Stimulated activated CD4-positive, alpha-beta T cell treated with anti-CD3 and anti-CD28 coated beads, Interleukin-12 subunit alpha, Interleukin-12 subunit beta, amount 100 ng/mL, for 4 hours (primary cell): ENCODE results near the gene ARRDC1.
"Not testable (repeated sequence)": the region's sequence is repeated elsewhere in the genome, so short reads cannot be mapped to it uniquely, and the experiment has no call there.

Experiments
- DNase-seq: peaks from one replicate; pipeline ENCODE4 v3.0.0-alpha.2; 2020

ARRDC1 gene, protein sequence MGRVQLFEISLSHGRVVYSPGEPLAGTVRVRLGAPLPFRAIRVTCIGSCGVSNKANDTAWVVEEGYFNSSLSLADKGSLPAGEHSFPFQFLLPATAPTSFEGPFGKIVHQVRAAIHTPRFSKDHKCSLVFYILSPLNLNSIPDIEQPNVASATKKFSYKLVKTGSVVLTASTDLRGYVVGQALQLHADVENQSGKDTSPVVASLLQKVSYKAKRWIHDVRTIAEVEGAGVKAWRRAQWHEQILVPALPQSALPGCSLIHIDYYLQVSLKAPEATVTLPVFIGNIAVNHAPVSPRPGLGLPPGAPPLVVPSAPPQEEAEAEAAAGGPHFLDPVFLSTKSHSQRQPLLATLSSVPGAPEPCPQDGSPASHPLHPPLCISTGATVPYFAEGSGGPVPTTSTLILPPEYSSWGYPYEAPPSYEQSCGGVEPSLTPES

DNA sequence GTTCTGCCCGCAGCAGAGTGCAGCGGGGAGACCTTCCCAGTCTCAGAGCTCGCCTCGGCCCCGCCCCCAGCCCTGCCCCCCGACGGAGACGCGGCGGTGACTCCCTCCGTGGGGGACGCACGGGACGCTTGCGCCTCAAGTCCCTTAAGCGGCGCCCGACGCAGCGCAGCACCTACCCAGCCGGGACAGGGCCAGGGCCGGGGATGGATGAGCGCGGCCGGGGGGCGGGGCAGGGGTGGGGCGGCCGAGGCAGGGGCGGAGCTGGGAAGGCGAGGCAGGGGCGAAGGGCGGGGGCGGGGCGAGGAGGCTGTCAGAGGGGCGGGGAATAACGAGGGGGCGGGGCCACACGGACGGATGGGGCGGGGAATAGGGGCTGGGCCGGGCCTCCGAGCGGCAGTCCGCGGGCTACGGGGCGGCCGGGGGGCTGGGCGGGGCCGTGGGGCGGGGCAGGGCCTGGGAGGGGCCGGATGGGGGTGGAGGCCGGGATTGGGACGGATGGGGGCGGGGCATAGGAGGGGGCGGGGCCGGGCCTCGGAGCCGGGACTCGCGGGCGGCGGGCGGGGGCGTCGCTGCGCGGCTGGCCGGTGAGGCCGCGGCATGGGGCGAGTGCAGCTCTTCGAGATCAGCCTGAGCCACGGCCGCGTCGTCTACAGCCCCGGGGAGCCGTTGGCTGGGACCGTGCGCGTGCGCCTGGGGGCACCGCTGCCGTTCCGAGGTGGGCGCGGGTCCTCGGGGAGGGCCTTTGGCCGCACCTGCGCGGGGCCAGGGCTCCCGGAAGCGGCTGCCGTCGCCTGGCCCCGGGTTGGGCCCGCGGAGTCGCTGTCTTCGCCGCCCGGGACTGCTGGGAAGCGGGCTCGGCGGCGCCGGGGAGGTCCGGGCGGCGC lies at the start of gene ARRDC1:
Gene ARRDC1, plus strand, starts transcription at position 566 of the 884 bp plus-strand sequence. Its CDS starts 32 bp downstream, at position 598.
- peak; percentile 94 for DNase-seq

DNA sequence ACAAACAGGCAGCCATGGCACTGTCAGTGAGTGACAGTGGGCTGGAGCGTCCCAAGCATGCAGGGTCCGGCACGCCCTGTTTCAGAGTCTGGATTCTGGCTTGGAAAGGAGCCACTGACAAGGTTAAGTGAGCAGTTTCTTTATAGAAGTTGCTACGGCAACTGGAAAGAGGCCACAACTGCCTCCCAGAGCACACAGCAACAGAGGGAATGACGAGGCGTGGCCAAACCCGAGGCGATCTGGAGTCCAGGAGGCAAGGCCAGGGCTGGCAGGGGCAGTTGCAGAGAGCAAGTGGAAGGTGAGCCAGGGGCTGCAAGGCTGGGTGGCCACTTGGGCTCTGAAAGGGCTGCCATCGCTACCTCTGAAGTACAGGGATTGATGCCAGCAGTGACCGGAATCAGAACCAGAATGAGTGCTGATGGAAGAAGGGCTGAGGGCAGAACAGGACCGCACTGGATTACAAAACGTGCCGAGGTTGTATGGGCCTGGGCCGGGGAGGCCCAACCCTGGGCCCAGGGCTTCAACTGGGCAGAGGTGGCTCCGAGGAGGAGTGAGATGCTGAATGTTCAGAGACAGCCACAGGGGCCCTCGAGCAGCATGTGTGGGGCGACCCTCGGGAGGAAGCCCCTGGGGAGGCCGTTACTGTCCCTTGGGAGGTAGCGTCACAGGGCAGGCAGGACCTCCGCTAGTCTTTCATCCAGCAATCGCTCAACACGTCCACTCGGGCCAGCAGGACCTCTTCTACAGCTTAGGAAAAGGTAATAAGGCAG lies 49.2 kb upstream of the ARRDC1 start:
- DNase-seq, result no peak

DNA sequence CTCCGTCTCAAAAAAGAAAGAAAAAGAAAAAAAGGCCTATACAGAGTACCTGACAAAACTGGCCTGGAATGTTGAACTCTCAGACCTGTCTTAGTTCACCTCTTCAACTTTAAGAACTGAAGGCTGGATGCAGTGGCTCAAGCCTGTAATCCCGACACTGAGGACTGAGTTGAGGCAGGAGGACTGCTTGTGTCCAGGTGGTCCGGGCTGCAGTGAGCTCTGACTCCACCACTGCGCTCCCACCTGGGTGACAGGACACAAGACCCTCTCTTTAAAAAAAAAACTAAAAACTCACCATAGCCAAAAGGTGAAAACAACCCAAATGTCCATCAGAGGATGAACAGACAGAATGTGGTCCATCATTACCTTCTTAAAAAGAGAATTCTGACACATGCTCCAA lies 47.4 kb upstream of the ARRDC1 start:
- no peak for DNase-seq

DNA sequence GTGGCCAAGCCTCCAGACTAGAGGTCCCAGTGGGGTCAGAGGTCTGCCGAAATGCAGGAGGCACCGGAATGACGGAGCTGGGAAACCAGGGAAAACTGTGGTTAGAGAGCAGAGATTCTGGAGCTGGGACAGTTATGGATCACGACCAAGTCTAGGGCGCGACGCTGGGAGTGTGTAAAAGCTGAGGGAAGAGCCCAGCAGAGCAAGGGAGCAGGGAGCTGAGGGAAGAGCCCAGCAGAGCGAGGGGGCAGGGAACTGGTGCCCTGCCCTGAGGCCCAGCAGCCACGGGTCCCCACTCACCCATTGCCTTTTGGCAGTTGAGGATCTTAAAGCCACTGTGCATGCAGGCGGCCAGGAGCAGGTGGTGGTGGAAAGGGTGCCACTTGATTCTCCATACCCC lies 41.4 kb upstream of the ARRDC1 start:
- DNase-seq, result no peak

DNA sequence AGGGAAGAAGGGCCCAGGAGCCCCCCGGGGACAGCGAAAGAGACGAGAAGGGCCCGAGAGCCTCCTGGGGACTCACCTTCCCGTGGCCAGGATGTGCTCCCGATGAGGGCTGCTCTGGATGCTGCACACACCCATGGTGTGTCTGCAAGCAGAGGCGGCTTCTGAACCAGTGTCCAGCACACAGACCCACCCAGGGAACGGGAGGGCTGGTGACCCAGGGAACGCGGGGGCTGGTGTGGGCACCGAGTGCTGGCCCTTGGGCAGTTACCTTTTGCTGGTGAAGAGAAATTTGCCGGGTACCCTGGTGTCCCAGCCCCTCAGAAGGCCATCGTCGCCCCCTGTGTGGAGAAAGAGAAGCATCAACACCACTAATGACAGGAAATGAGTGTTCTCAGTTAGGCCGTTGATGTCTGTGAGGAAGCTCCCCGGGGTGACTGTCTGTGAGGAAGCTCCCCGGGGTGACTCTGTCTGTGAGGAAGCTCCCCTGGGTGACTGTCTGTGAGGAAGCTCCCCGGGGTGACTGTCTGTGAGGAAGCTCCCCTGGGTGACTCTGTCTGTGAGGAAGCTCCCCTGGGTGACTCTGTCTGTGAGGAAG lies 40.6 kb upstream of the ARRDC1 start:
- DNase-seq, result no peak

DNA sequence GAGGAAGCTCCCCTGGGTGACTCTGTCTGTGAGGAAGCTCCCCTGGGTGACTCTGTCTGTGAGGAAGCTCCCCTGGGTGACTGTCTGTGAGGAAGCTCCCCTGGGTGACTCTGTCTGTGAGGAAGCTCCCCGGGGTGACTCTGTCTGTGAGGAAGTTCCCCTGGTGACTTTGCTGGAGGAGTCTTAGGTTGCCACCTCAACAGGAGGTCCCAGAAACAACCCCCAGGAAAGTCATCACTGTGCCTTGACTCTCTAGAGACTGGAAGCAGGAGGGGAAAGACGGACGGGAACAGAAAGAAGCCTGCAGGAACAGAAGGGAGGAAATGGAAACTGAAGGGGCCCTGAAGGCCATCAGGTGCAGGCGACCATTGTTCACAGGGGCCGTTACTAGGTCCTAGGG lies 37.0 kb upstream of the ARRDC1 start:
- not testable (repeated sequence) for DNase-seq

DNA sequence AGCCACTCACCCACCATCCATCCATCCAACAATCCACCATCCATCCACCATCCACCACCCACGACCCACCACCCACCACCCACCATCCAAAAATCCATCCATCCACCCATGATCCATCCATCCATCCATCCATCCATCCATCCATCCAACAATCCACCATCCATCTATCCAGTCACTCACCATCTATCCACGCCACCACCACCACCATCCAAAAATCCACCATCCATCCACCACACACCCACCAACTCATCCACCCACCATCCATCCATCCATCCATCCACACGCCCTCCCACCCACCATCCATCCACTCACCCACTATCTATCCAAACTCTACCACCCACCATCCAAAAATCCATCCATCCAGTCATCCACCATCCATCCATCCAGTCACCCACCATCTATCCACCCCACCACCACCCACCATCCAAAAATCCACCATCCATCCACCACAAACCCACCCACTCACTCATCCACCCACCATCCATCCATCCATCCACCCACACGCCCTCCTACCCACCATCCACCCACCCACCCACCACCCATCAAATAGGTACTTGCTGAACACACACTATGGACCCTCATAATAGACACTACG lies 35.8 kb upstream of the ARRDC1 start:
- no peak for DNase-seq

DNA sequence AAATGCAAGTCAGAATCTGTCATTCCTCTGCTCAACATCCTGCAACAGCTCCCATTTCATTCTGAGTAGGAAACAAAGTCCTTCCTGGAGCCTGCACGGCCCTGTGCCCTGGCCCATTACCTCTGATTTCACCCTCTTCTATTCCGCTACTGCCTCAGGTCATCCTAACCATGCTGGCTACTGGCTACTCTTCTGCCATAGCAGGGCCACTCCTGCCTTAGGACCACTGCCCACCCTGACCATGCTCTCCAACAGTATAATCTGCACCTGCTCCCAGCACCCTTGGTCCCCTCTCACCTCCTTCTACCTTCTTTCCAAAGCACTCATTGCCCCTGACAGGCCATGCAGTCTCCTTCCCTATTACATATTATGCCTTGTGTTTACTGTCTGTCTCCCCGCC lies 34.9 kb upstream of the ARRDC1 start:
- no peak for DNase-seq

DNA sequence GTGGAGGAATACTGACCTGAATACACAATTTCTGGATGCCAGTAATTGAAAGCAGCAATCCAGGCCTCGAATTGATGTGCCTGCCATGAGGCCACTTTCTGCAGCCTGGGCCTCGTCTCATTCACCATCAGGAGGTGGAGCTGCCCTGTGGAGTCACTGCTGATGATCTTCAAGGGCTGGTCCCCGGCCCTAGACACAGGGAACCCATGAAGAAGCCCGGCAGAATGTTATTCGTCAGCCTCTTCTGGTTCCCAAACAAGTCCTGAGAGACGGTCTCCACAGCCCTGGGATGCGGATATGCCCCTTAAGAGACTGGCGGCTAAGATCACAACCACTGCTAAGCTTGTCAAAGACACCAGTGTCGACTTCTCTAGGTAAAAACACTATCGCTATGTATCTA lies 31.3 kb upstream of the ARRDC1 start:
- no peak for DNase-seq

DNA sequence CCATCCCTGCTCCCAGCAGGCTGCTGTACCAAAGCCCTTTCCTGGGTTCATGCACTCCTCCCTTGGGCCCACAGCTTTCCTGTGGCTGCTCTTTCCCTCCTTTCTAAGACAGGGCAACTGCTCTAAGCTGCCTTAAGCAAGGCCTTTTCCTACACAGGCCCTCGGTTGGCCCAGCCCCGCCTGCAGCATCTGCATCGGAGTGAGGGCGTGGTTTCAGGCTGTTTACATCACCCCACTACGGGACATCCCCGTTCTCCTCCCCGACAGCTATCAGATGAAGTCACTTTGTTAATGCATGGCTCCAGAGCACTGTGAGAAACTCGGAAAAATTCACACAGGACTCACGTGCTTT lies 30.1 kb upstream of the ARRDC1 start:
- DNase-seq, result no peak

DNA sequence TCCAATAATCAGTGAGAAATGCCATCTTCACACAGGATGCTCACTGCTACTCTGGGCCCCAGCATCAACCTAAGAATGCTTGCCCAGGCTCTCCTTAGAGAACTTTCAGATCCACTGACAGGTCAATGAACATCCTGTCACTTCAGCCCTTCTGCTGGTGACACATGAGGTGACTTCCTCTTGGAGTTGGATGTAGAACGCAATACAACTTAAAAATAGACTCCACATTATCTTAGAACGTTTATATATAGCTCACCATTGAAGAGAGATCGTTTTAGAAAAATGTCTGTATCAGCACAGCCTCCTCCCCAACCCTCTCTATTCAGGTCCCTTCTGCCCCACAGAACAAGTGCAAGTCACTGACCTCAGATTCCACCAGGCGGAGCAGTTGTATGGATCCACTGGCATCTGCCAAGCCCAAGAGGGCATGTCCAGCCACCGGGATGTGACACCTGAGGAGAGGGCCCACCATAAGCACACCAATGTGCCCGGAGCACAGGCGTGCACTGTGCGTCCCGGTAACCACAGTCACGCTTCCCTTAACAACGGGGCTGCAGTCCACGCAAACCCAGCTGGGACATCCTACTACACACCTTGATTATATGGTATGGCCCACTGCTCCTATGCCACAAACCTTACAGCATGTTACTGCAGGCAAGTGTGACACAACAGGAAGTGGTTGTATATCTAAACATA lies 29.6 kb upstream of the ARRDC1 start:
- DNase-seq, result no peak

DNA sequence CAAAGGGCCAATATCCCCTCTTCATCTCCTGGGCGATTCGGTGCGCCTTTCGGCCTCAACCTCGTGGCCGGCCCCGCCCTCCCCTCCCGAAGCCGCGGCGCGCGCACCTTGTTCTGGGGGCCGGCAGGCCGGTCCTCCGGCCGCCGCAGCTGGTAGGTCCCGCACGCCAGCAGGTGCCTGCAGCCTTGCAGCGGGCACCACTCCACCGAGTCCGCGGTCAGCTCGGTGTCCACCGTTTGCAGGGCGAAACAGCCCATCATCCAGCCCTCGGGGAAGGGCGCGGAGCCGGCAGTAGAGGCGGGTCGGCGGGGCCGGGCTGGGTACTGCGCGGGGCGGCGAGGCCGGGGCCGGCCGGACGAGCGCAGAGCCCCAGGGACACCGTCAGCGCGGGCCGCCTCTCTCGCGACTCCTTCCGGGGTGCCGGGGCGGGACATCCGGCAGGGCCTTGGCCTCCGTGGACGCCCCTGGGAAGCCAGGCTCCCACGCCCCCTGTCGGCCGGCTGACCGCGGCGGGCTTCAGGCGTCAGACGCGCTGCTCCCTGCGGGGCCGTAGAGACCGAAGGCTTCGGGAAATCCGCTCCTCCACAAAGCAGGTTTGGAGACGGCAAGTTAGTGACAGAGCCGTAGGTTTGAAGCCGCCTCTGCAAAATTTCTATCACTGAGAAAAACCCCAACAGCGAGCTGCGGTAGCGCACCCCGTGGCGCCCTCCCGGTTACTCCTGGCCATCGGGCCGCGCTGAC lies 26.8 kb upstream of the ARRDC1 start, which contains the start of gene DPH7:
Gene DPH7, minus strand, starts transcription at position 408 of the 741 bp plus-strand sequence. Its CDS starts 148 bp downstream, at position 260.
- peak; percentile 98 for DNase-seq

DNA sequence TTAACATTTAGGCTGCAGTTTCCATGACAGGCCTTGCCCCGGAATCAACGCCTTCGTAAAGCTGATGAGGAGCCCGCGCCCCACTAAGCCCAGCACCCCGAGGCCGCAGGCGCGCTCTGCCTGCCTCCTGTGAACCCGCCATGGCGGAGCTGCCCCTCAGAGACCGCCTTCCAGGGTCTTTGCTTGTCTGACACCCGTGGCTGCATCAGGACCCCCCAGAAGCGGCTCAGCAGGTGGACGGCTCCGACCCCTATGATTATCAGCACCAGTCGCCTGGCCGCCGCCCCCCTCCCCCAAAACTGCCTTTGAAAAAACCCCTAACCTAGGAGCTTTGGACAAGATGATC lies 26.3 kb upstream of the ARRDC1 start:
- DNase-seq, result no peak

DNA sequence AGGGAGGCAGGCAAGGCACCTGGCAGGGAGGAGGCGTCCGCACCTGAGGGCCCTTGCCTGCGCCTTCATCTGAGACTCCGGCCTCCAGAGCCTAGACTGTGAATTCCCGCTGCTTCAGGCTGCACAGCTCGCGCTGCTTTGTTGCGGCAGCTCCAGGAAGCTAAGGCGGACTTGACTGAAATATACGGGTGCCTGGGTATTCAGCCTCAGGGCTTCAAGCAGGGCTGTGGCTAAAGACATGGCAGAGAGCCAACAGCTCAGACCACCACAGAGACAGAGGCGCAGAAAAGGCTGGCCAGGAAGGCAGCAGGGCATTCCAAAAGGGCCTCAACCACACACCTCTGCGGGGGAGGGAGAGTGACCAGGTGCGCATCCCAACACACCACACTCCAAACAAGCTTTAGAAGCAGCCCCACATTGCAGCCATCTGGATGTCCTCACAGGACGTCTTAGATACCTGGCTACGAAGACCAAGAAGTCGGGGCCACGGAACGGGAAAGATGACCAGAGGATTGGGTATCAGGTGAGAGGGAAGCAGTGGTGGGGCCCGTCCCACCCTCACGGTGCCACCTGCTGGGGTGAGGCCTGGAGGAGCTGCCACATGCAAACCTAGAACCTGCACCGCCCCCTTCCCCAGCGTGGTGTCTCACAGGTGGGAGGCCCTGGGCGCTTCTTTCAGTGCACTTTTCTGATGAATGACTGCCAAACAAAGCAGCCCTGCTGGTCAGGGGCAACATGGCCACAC lies 25.1 kb upstream of the ARRDC1 start:
- no peak for DNase-seq

DNA sequence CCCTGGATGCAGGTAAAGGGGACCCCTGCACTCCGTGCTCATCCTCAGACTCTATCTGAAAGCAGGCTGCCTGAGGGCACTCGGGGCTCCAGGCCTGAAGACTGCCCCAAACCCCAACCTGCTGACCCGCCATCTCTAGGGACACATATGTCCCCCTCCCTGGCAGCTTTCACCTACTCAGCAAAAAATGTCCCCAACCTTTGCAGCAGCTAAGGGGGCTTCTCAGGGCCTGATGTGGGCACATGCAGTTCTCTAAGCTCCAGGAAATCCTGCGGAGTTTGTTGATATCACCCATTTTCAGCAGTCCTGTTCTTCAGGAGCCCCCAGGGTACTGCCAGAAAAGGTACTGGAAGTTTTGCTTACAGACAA lies 24.5 kb upstream of the ARRDC1 start:
- no peak for DNase-seq

DNA sequence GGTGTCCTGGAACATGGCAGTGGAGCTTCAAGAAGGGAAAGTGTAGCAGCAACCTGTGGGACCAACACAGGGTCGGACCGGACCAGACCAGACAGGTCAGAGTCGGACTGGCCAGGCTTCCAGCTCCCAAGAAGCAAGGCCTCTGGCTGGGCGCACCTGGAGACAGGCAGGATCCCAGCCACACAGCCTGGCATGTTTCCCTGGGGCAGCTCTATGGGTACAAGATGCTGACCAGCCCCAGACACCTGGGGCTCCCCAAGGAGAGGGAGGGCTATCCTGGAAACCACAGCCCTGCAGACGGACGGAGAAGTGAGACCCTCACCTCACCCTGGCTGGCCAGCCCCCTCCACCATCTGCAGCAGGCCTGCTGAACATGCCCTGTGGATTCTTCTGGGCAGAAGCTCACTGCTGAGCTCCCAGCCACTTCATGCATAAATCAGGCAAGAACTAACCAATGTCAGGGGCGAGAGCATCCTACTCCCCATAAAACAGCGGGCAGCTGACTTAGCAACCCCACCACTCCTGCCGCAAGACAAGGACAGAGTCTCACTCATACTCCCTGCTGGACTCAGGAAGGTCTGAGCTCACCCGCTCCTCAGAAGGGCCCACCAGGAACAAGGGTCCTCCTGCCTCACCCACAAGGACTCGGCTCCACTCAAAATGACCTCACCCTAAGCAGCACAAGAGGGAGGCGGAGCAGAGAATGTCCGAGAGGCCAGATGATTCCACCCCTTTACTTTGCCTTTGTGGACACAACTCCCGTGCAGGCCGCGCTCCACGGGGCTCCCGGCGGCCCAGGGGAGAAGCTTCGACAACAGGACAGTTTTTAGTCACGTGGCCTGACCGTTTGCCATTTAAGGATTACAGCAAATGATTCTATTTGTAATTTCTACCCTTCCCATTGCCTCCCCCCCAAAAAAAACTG lies 23.9 kb upstream of the ARRDC1 start:
- no peak for DNase-seq

DNA sequence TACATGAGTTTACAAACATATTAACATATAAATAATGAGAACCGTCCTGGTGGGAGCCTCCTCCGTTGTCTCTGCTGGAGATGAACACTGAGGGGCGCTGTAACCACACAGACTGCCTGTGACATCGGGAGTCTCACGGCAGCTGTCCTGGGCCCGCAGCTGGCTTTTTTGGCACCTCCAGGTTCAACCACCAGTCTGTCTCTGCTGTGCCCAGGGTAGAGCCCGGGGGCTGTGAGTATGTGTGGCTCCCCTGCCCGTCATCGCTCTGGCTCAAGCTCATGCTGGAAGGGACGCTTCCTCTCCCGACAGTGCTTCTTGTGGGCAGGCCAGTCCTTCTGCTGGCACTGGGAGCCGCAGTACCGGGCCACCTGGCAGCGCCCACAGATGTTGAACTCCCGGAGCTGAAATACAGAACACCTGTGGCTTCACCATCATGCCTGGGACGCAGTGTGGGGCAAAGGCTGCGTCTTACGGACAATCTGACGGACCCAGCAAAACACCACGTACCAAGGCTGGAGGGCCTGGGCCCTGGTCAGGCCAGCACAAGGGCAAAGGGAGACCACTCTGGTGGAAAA lies 23.1 kb upstream of the ARRDC1 start:
- no peak for DNase-seq

DNA sequence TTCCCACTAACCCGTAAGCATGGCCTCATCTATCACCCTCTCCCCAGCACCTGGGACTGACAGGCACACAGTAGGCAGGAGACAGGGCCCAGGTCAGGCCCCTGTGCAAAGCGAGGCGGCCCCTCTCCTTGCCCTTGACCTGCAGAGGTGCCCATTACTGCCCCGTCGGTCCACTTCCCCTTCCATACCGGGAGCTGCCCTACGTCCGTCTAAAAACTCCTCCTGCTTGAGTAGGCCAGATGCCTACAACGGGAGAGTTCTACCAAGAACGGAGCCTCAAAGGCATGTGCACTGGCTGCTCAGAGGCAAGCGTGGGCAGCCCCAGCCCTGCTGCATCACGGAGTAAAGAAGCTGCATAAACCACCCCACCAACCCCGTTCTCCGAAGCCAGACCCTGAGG lies 22.1 kb upstream of the ARRDC1 start:
- DNase-seq, result no peak

DNA sequence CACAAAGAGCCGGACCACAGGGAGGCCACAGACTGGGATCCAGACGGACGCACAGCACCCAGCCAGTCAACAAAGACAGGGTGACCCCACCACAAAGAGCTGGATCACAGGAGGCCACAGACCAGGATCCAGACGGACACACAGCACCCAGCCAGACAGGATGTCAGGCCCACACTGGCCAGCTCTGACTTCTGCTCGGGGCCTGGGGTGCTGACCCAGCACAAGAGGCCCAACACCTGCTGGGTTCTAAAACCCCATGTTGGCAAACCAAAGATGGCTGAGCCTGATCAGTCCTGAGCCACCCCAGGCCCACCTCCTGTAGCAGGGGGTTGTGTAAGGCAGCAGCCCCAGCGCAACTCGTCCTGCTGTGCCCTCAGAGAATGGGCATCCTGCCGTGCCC lies 21.5 kb upstream of the ARRDC1 start:
- no peak for DNase-seq
